GM12864 (cell line): ENCODE data around the gene XAB2.

Source experiments
- DNase-seq: peaks from one replicate; pipeline ENCODE4 v3.0.0-alpha.2; 2011; ENCODE audit warnings: low read depth
- H3K4me3 ChIP-seq: 2 replicates; pipeline ENCODE4 v1.5.1; 2011; ENCODE audit warnings: mild to moderate bottlenecking, low read depth, low read length, control low read depth
- TF ChIP-seq, protein P1 (sequence below): IDR thresholded peaks from 2 replicates; pipeline ENCODE4 v1.5.1; 2011; ENCODE audit warnings: low read depth, mild to moderate bottlenecking, moderate library complexity, low read length, control low read depth, inconsistent platforms; ENCODE audit errors: missing control alignments

Gene XAB2

GRCh38 chr19:7602240-7602934 lies 27.0 kb downstream of the XAB2 start:
- no peak for DNase-seq
- no peak overlapping the region for H3K4me3 ChIP-seq
- TF ChIP-seq, protein P1, sequence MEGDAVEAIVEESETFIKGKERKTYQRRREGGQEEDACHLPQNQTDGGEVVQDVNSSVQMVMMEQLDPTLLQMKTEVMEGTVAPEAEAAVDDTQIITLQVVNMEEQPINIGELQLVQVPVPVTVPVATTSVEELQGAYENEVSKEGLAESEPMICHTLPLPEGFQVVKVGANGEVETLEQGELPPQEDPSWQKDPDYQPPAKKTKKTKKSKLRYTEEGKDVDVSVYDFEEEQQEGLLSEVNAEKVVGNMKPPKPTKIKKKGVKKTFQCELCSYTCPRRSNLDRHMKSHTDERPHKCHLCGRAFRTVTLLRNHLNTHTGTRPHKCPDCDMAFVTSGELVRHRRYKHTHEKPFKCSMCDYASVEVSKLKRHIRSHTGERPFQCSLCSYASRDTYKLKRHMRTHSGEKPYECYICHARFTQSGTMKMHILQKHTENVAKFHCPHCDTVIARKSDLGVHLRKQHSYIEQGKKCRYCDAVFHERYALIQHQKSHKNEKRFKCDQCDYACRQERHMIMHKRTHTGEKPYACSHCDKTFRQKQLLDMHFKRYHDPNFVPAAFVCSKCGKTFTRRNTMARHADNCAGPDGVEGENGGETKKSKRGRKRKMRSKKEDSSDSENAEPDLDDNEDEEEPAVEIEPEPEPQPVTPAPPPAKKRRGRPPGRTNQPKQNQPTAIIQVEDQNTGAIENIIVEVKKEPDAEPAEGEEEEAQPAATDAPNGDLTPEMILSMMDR: no peak

GRCh38 chr19:7600721-7601120 lies 28.6 kb downstream of the XAB2 start:
- H3K4me3 ChIP-seq: no peak overlapping the region
- TF ChIP-seq, protein P1: no peak
- DNase-seq: no peak

DNA sequence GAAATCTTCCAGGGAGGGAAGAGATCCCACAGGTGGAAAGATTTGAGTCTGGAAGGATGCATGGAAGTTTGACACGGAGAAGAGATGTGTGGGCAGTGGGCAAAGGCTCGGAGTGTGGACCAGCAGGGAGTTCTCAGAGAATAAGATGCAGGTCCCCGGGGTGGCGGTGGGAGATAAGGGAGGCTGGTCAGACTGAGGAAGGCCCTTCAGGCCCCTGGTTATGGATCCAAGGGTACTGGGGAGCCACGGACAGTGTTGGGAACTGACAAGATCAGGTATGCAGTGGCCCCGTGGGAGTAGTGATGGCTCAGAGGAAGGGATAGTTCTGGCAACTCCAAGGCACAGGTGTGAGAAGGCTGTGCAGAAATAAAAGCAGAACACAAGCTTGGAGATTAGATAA lies 31.2 kb downstream of the XAB2 start:
- TF ChIP-seq, protein P1: no peak
- no peak overlapping the region for H3K4me3 ChIP-seq
- DNase-seq: no peak

GRCh38 chr19:7597689-7598088 lies 31.7 kb downstream of the XAB2 start:
- H3K4me3 ChIP-seq: no peak overlapping the region
- TF ChIP-seq, protein P1: no peak
- no peak for DNase-seq

- TF ChIP-seq, protein P1: no peak
- H3K4me3 ChIP-seq: peak overlapping the region; percentile 46
- no peak for DNase-seq
Observed at GRCh38 chr19:7596211-7596937, 33.0 kb downstream of the XAB2 start.

- no peak for DNase-seq
- TF ChIP-seq, protein P1: no peak
Observed at GRCh38 chr19:7595466-7596133, 33.7 kb downstream of the XAB2 start, which contains the start of gene CAMSAP3. TSS of gene CAMSAP3 (plus strand) at chr19:7595863. CDS start at chr19:7596003, 140 bp downstream.

More at GRCh38 chr19:7595466-7596133, 33.7 kb downstream of the XAB2 start, which contains the start of gene CAMSAP3:
- peak within 1 kb of the TSS; percentile 46 for H3K4me3 ChIP-seq
